ENCODE results near the gene NSMCE4A. TPM values are rescaled to one million over a fixed set of nuclear protein-coding genes. Genes with fewer than 3 reads are reported as not detected.
"Not testable (repeated sequence)": the region's sequence is repeated elsewhere in the genome, so short reads cannot be mapped to it uniquely, and the experiment has no call there.

NSMCE4A gene
- total RNA-seq, 2 donors from 2014 or later, result 59.0 to 65.4 TPM

DNA sequence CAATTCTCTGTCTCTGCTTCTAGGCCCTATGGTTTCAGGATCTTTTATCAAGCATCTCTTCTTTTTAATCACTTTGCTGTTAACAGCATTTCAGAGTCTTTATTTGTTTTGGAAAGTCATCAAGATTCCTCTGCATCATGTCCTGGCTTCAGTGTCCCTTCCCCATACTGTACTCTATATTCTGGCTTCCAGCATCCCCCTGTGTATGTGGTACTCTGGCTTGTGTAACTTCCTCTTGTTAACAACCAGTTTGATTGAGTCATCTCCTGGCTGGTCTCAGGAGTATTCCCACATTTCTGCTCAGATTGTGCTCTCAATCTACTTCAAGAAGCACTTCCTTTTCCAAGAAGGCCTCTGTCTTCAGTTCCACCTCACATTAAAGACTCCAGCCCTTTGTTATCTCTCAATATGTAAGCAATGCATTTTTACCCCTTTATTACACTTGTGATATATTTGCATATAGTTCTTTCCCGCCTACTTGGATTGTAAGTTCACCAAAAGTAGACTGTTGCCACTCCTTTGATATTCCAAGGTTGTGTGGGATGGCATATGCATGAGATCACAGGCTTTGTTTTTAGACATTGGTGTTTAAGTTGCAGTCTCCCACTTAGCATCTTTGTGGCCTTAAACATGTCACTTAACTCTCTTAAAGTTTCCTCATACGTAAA is 32.1 kb downstream of the NSMCE4A start:
- no peak overlapping the region for H3K27ac Mint-ChIP-seq
- no peaks in the 10 kb centered on the region for H3K9me3 Mint-ChIP-seq
- no peak overlapping the region for H3K4me3 Mint-ChIP-seq
- ATAC-seq (no peak), DNase-seq (ENCODE audit: low spot score) (no peak)
- H3K27me3 Mint-ChIP-seq, result peaks cover 0 to 4% of the 10 kb centered on the region in 2 donors
- H3K36me3 Mint-ChIP-seq, result no peaks in the 10 kb centered on the region
- H3K4me1 Mint-ChIP-seq (ENCODE audit: low read depth in 2 of 2), result no peaks in the 10 kb centered on the region

DNA sequence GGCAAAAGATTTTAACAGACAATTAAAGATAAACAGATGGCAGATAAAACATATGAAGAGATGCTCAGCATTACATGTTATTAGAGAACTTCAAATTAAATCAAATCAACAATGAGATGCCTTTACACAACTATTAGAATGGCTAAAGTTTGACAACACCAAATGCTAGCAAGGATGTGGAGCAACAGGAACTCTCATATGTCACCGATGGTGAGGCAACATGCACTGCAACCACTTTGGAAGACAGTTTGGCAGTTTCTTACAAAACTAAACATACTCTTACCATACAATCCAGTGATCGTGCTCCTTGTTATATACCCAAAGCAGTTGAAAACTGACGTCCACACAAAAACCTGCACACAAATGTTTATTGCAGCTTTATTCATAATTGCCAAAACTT is 33.5 kb downstream of the NSMCE4A start:
- Mint-ChIP-seq H3K27ac (no peak overlapping the region), H3K27me3 (peaks cover 7 to 11% of the 10 kb centered on the region in 2 donors), H3K9me3 (no peaks in the 10 kb centered on the region), H3K36me3 (no peaks in the 10 kb centered on the region), H3K4me1 (ENCODE audit: low read depth in 2 of 2) (no peaks in the 10 kb centered on the region), H3K4me3 (no peak overlapping the region)
- no peak for ATAC-seq
- DNase-seq (ENCODE audit: low spot score), result no peak

DNA sequence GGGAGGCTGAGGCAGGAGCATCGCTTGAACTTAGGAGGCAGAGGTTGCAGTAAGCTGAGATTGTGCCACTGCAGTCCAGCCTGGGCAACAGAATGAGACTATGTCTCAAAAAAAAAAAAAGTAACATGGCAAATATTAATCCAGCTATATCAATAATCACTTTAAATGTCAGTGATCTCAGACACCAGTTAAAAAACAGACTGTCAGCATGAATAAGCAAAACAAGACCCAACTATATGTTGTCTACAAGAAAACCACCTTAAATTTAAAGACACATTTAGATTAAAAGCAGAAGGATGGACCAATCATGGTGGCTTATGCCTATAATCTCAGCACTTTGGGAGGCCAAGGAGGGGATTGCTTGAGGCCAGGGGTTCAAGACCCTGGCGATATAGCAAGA is 38.7 kb downstream of the NSMCE4A start:
- ATAC-seq (no peak), DNase-seq (ENCODE audit: low spot score) (no peak)
- no peak overlapping the region for H3K27ac Mint-ChIP-seq
- H3K27me3 Mint-ChIP-seq, result peaks cover 7 to 11% of the 10 kb centered on the region in 2 donors
- H3K4me1 Mint-ChIP-seq (ENCODE audit: low read depth in 2 of 2), result no peaks in the 10 kb centered on the region
- no peaks in the 10 kb centered on the region for H3K36me3 Mint-ChIP-seq
- no peak overlapping the region for H3K4me3 Mint-ChIP-seq
- no peaks in the 10 kb centered on the region for H3K9me3 Mint-ChIP-seq

DNA sequence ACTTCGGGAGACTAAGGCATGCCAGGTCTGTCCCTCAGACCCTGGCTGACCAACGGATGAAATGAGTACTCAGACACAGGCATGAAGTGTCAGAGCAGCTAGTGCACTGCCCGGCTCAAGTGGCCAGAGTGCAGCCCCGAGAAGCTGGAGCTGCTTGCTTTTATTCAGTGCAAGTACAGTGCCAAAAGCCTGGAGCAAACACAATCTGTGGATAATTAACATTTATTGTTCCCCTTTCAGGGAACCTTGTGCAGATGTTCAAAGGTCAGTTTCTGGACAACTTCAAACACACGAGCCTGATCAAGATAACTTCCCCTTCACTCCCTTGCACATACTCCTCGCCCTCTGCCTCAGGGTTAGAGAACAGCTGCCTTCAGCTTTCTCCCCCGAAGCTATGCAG is 39.3 kb downstream of the NSMCE4A start:
- DNase-seq (ENCODE audit: low spot score) (no peak), ATAC-seq (no peak)
- Mint-ChIP-seq H3K27me3 (peaks cover 7 to 11% of the 10 kb centered on the region in 2 donors), H3K36me3 (no peaks in the 10 kb centered on the region), H3K9me3 (no peaks in the 10 kb centered on the region), H3K4me3 (no peak overlapping the region), H3K4me1 (ENCODE audit: low read depth in 2 of 2) (no peaks in the 10 kb centered on the region), H3K27ac (no peak overlapping the region)

DNA sequence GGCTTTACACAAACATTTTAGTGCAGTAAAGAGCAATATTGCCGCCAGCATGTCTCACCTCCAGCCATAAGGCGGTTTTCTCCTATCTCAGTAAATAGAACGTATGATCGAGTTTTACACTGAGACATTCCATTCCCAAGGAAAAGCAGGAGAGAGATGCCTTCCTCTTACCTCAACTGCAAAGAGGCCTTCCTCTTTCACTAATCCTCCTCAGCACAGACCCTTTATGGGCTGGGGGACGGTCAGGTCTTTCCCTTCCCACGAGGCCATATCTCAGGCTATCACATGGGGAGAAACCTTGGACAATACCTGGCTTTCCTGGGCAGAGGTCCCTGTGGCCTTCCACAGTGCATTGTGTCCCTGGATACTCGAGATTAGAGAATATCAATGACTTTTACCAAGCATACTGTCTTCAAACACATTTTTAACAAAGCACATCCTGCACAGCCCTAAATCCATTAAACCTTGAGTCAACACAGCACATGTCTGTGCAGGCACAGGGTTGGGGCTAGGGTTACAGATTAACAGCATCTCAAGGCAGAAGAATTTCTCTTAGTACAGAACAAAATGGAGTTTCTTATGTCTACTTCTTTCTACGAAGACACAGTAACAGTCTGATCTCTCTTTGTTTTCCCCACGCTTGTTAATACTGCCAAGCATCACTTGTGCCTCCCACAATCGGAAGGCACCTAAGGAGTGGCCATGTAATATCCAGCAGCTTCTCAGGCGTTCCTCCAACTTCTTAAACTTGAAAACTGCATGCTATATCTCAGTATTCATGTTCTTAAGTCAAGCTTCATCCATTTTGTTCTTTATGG is 44.5 kb downstream of the NSMCE4A start:
- H3K27me3 Mint-ChIP-seq; DNase-seq (ENCODE audit: low spot score); H3K27ac Mint-ChIP-seq; H3K36me3 Mint-ChIP-seq; ATAC-seq; H3K9me3 Mint-ChIP-seq: not testable (repeated sequence)
- Mint-ChIP-seq H3K4me1 (ENCODE audit: low read depth in 2 of 2) (peaks cover 10 to 14% of the 10 kb centered on the region in 2 donors), H3K4me3 (peak overlapping the region; percentile 32)

DNA sequence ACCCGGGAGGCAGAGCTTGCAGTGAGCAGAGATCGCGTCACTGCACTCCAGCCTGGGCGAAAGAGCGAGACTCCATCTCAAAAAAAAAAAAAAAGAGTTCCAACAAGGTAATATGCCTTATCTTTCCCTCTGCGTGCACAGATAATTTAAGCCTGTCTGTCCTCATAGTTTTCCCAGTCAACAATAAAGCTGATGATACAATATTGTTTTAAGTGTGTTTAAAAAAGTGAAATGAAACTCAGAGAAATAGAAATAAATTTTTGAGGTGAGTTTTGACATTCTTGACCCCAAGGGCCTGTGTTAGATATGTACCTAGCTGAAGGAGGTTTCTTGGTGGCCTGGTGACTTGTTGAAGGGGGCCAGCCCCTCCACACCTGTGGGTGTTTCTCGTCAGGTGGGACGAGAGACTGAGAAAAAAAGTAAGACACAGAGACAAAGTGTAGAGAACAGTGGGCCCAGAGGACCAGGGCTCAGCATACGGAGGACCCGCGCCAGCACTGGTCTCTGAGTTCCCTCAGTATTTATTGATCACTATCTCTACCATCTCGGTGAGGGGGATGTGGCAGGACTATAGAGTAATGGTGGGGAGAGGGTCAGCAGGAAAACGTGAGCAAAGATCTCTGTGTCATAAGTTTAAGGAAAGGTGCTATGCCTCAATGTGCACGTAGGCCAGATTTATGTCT is 45.3 kb downstream of the NSMCE4A start:
- not testable (repeated sequence) for H3K27me3 Mint-ChIP-seq; DNase-seq (ENCODE audit: low spot score); H3K36me3 Mint-ChIP-seq; ATAC-seq; H3K27ac Mint-ChIP-seq; H3K9me3 Mint-ChIP-seq
- peak overlapping the region; percentile 32 for H3K4me3 Mint-ChIP-seq
- peaks cover 15 to 17% of the 10 kb centered on the region in 2 donors for H3K4me1 Mint-ChIP-seq (ENCODE audit: low read depth in 2 of 2)

DNA sequence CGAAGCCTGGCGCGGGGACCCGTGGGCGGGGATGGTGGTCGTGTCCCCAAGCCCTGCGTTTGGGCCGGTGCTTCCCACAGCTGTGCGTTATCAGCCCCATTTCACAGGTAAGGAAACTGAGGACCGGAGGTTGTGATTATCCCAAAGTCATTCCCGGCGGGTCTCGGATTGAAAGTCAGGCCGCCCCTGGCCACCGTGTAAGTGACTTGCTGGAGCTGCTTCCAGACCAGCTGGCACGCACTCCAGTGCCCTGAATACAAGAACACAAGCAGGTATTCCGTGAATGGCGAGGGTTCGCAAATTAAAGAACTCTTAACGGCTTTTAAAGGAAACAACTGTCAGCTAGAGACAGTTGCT is 46.5 kb downstream of the NSMCE4A start:
- ATAC-seq, result no peak
- H3K9me3 Mint-ChIP-seq, result no peaks in the 10 kb centered on the region

DNA sequence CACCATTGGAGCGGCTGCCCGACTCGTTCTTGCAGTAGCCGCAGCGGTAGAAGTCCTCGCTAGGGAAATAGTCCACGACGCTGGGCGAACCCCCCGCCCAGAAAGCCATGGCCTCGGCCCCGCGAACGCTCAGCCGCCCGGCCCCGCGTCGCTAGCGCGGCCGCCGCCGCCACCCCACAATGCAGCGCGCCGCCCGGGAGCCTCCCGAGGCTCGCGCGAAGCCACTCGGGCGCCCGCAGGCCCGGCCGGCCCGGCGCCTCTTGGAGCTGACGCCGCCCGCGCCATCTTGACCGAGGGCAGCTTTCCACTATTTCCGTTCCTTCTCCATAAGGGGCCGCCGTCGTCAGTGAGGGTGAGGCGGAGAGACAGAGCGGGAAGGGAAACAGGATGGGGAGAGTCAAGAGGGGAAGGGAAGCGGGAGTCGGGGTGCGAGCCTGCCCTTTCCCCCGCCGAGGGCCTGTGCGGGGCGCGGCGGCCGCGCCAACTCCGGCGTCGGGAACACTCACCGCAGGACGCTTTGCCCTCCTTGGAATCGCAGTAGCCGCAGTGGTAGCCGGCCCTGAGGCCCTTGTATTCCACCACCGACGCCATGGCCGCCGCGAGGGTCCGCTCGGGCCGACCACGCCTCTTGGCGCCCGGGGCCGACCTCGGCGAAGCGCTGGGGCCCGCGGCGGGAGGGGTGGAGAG is 47.0 kb downstream of the NSMCE4A start, which contains the start of gene ATE1:
ATE1 (minus strand) TSS at position 191 of the 687 bp plus-strand sequence; CDS start at position 109, 82 bp downstream.
- DNase-seq (ENCODE audit: low spot score), result peak; percentile 85
- no peaks in the 10 kb centered on the region for H3K36me3 Mint-ChIP-seq
- peaks cover 15 to 17% of the 10 kb centered on the region in 2 donors for H3K4me1 Mint-ChIP-seq (ENCODE audit: low read depth in 2 of 2)
- no peaks in the 10 kb centered on the region for H3K27me3 Mint-ChIP-seq
- H3K9me3 Mint-ChIP-seq, result no peaks in the 10 kb centered on the region
- peak; percentile 98 for ATAC-seq
- peak within 1 kb of the TSS; percentile 83 to 94 for H3K27ac Mint-ChIP-seq
- peak within 1 kb of the TSS; percentile 93 for H3K4me3 Mint-ChIP-seq

More for the DNA sequence above, 46.5 kb downstream of the NSMCE4A start:
- H3K4me3 Mint-ChIP-seq, result peak overlapping the region; percentile 93
- H3K27ac Mint-ChIP-seq, result peak overlapping the region; percentile 83 to 94
- H3K27me3 Mint-ChIP-seq, result no peaks in the 10 kb centered on the region
- peaks cover 15 to 17% of the 10 kb centered on the region in 2 donors for H3K4me1 Mint-ChIP-seq (ENCODE audit: low read depth in 2 of 2)
- DNase-seq (ENCODE audit: low spot score), result no peak
- no peaks in the 10 kb centered on the region for H3K36me3 Mint-ChIP-seq

DNA sequence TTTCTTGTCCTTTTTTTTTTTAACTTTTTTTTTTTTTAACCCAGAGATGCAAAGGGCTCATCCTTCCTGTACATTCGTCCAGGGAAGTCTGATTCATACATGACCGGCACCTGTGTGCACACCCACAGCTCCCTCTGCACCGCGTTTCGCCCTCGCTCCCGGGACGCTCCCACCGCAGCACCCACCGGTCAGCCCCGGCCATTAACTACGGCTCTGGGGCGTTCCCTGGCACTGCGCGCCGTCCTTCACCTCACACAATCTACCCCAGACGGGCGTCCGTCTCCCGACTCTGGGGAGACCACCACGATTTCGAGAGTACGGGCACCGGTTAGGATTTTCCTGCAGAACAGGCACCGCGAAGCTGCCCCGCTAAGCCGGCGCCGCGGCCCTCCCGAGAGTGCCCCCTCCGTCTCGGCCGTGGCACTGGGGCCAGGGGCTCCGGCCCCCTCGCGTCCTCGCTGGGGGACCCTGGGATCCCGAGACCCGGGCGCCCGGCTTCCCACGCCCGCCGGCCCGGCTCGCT is 47.6 kb downstream of the NSMCE4A start:
- H3K36me3 Mint-ChIP-seq, result no peaks in the 10 kb centered on the region
- ATAC-seq (peak; percentile 61 to 71), DNase-seq (ENCODE audit: low spot score) (no peak)
- H3K4me3 Mint-ChIP-seq, result peak overlapping the region; percentile 93
- no peaks in the 10 kb centered on the region for H3K27me3 Mint-ChIP-seq
- H3K27ac Mint-ChIP-seq, result peak overlapping the region; percentile 83 to 94
- no peaks in the 10 kb centered on the region for H3K9me3 Mint-ChIP-seq
- peaks cover 15 to 17% of the 10 kb centered on the region in 2 donors for H3K4me1 Mint-ChIP-seq (ENCODE audit: low read depth in 2 of 2)

DNA sequence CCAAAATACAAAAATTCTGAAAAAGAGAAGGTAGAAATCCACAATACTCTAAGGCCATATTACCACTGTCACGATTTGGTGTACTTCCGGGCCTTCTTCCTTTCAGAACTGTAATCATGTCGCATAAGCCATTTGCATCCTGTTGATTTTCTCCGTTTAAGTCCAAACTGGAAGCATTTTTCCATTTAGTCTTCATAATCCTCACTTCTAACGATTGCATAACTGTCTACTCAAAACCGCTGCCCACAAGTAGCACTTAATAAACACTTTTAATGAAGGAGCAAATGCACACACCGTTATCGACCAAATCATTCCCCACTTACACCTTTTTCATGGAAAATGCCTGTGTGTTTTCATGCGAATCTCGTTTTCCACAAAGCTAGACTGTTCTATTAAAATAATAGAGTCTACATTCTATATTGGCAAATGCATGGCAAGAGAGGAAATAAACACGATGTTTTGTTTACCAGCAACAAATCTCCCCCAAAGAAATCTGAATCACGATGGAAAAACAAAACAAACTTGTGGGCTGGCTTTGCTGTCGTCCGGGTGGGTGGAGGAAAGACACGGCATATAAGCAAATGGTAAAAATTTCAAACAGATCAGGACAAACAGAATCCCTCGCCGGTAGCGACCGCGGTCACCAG is 48.2 kb downstream of the NSMCE4A start:
- Mint-ChIP-seq H3K4me1 (ENCODE audit: low read depth in 2 of 2) (peaks cover 15 to 17% of the 10 kb centered on the region in 2 donors), H3K4me3 (peak overlapping the region; percentile 93), H3K36me3 (no peaks in the 10 kb centered on the region), H3K27me3 (no peaks in the 10 kb centered on the region), H3K27ac (peak overlapping the region; percentile 83 to 94), H3K9me3 (no peaks in the 10 kb centered on the region)
- ATAC-seq (no peak), DNase-seq (ENCODE audit: low spot score) (no peak)

DNA sequence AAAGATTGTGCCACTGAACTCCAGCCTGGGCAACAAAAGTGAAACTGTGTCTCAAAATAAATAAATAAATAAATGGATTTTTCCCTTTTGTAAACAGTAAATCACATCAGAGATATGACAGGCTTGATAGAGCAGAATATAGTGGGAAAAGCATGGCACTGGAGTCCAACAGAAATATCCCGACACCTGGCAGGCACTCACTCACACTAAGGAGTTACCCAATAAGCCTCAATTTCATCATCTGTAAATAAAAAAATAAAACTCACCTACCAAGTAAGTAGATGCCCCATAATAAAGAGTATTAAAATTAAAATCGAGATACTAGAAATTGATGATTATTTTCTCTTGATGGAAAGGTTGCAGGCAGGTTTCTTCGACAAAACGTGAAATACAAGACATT is 48.9 kb downstream of the NSMCE4A start:
- Mint-ChIP-seq H3K27ac (peak overlapping the region in 1 of 2 donors; percentile 83), H3K4me1 (ENCODE audit: low read depth in 2 of 2) (peaks cover 15 to 17% of the 10 kb centered on the region in 2 donors), H3K9me3 (no peaks in the 10 kb centered on the region), H3K4me3 (peak overlapping the region; percentile 93), H3K36me3 (no peaks in the 10 kb centered on the region), H3K27me3 (no peaks in the 10 kb centered on the region)
- ATAC-seq (no peak), DNase-seq (ENCODE audit: low spot score) (no peak)

DNA sequence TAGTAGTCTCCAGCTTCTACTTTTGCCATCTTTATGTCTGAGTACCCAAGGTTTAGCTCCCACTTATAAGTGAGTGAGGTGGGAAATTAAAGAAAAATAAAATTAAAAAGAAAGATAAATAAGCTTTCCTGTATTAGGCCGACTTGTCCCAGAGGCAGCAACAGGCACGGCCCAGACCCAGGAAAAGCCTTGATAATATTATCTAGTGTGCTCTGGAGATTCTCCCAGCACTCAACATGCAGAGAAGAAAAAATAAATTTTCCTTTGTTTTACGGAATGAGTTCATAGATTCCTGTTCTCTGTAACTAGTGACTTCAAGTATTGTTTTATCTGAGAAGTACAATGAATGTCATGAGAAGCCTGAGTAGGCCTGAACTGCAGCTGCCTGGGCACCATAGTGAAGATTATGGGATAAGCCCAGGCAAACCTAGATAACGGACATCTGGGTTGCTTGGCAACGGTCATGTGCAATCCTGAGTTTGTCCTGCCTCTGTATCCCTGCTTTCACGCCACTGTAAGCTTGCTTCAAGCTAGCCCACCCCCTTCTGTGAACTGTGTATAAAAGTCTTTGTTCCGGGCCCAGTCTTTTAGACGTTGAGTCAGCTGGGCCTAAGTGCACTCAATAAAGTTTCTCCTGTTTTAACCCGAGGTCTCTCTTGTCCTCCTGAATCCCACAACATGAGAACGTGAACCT is 53.6 kb downstream of the NSMCE4A start:
- Mint-ChIP-seq H3K4me1 (ENCODE audit: low read depth in 2 of 2) (peaks cover 7 to 9% of the 10 kb centered on the region in 2 donors), H3K36me3 (no peaks in the 10 kb centered on the region), H3K4me3 (no peak overlapping the region), H3K27ac (no peak overlapping the region), H3K27me3 (no peaks in the 10 kb centered on the region), H3K9me3 (no peaks in the 10 kb centered on the region)
- ATAC-seq (no peak), DNase-seq (ENCODE audit: low spot score) (no peak)
